RWPE2 (cell line): ENCODE measurements around the gene NEDD4L.

Experiments used
- ATAC-seq: fragments of 200-7000 bp; cut with Tn5 transposase; 3 replicates; pipeline ENCODE4 v1.9.1; 2021; ENCODE audit warnings: low read depth
- DNase-seq: peaks from one replicate; pipeline ENCODE4 v3.0.0-alpha.2; 2020; ENCODE audit warnings: low spot score
- H3K27ac ChIP-seq: fragments of 450-650 bp; 2 replicates; pipeline ENCODE4 v1.5.1; 2017; ENCODE audit warnings: mild to moderate bottlenecking; ENCODE audit not compliant: poor library complexity, severe bottlenecking
- H3K27me3 ChIP-seq: fragments of 250-450 bp; sonication (Bioruptor Pico); 2 replicates; pipeline ENCODE4 v1.5.1; 2021; ENCODE audit warnings: mild to moderate bottlenecking, moderate library complexity; ENCODE audit not compliant: insufficient read depth, poor library complexity, severe bottlenecking
- H3K36me3 ChIP-seq: fragments of 250-450 bp; sonication (Bioruptor Pico); 2 replicates; pipeline ENCODE4 v1.5.1; 2020; ENCODE audit warnings: low read depth, mild to moderate bottlenecking, moderate library complexity
- H3K4me1 ChIP-seq: fragments of 250-450 bp; sonication (Bioruptor Pico); 2 replicates; pipeline ENCODE4 v1.5.1; 2021; ENCODE audit warnings: mild to moderate bottlenecking, moderate library complexity; ENCODE audit not compliant: insufficient read depth, poor library complexity, severe bottlenecking
- H3K4me3 ChIP-seq: fragments of 250-450 bp; sonication (Bioruptor Pico); 2 replicates; pipeline ENCODE4 v1.5.1; 2021; ENCODE audit warnings: mild to moderate bottlenecking, moderate library complexity; ENCODE audit not compliant: severe bottlenecking
- H3K9me3 ChIP-seq: fragments of 250-450 bp; sonication (Bioruptor Pico); 2 replicates; pipeline ENCODE4 v1.5.1; 2021; ENCODE audit warnings: mild to moderate bottlenecking, moderate library complexity; ENCODE audit not compliant: severe bottlenecking
- CTCF ChIP-seq: fragments of 450-650 bp; IDR thresholded peaks from one replicate; pipeline ENCODE4 v1.5.1; 2017; ENCODE audit warnings: mild to moderate bottlenecking, moderate library complexity; ENCODE audit not compliant: poor library complexity, severe bottlenecking

The NEDD4L gene

GRCh38 chr18:58369616-58370015, 325.6 kb downstream of the NEDD4L start:
- H3K4me3 ChIP-seq: no peak overlapping the region
- H3K9me3 ChIP-seq: no peaks in the 10 kb centered on the region
- no peak overlapping the region for H3K27ac ChIP-seq
- no peak for DNase-seq
- no peaks in the 10 kb centered on the region for H3K27me3 ChIP-seq
- no peak for ATAC-seq
- peaks cover 86% of the 10 kb centered on the region for H3K36me3 ChIP-seq
- TF ChIP-seq CTCF: no peak
- H3K4me1 ChIP-seq: no peaks in the 10 kb centered on the region

GRCh38 chr18:58370038-58370580, 326.1 kb downstream of the NEDD4L start:
- Histone ChIP-seq H3K27me3 (no peaks in the 10 kb centered on the region), H3K9me3 (no peaks in the 10 kb centered on the region), H3K4me1 (no peaks in the 10 kb centered on the region), H3K27ac (no peak overlapping the region), H3K36me3 (peaks cover 86% of the 10 kb centered on the region), H3K4me3 (no peak overlapping the region)
- no peak for TF ChIP-seq CTCF
- no peak for ATAC-seq
- DNase-seq: no peak

GRCh38 chr18:58370612-58371011, 326.6 kb downstream of the NEDD4L start:
- H3K27ac ChIP-seq: no peak overlapping the region
- no peaks in the 10 kb centered on the region for H3K27me3 ChIP-seq
- H3K9me3 ChIP-seq: no peaks in the 10 kb centered on the region
- ATAC-seq (no peak), DNase-seq (no peak)
- H3K36me3 ChIP-seq: peaks cover 86% of the 10 kb centered on the region
- no peak overlapping the region for H3K4me3 ChIP-seq
- no peaks in the 10 kb centered on the region for H3K4me1 ChIP-seq
- TF ChIP-seq CTCF: no peak

- ATAC-seq (no peak), DNase-seq (no peak)
- H3K9me3 ChIP-seq: no peaks in the 10 kb centered on the region
- H3K27me3 ChIP-seq: no peaks in the 10 kb centered on the region
- H3K4me3 ChIP-seq: no peak overlapping the region
- H3K4me1 ChIP-seq: no peaks in the 10 kb centered on the region
- no peak overlapping the region for H3K27ac ChIP-seq
- no peak for TF ChIP-seq CTCF
- peaks cover 64% of the 10 kb centered on the region for H3K36me3 ChIP-seq
Observed at GRCh38 chr18:58373481-58373880, 329.5 kb downstream of the NEDD4L start.

- peaks cover 61% of the 10 kb centered on the region for H3K36me3 ChIP-seq
Observed at GRCh38 chr18:58375051-58375450, 331.0 kb downstream of the NEDD4L start.

More at GRCh38 chr18:58375051-58375450, 331.0 kb downstream of the NEDD4L start:
- no peaks in the 10 kb centered on the region for H3K27me3 ChIP-seq
- no peak overlapping the region for H3K4me3 ChIP-seq
- H3K4me1 ChIP-seq: no peaks in the 10 kb centered on the region
- H3K27ac ChIP-seq: no peak overlapping the region
- TF ChIP-seq CTCF: no peak
- DNase-seq (no peak), ATAC-seq (no peak; the same call in 2 of the 3 replicates)
- H3K9me3 ChIP-seq: no peaks in the 10 kb centered on the region
